HG03159 (cell line): ENCODE measurements around the gene SLCO4A1.

Source experiments
- ATAC-seq: cut with Tn5 transposase; IDR thresholded peaks from one replicate; pipeline ENCODE4 v1.9.1; 2021; ENCODE audit warnings: mild to moderate bottlenecking, moderate library complexity; ENCODE audit not compliant: unreplicated experiment

The SLCO4A1 gene

GRCh38 chr20:62636446-62636845 lies 5.9 kb upstream of the SLCO4A1 start:
- ATAC-seq = no peak

GRCh38 chr20:62637110-62637509 lies 5.2 kb upstream of the SLCO4A1 start:
- no peak for ATAC-seq

- ATAC-seq = no peak
Measured at GRCh38 chr20:62637521-62638054, 4.7 kb upstream of the SLCO4A1 start.

GRCh38 chr20:62638055-62638570 lies 4.2 kb upstream of the SLCO4A1 start:
- no peak for ATAC-seq

GRCh38 chr20:62638679-62639406 lies 3.5 kb upstream of the SLCO4A1 start:
- ATAC-seq = no peak

- ATAC-seq = no peak
Measured at GRCh38 chr20:62639765-62640164, 2.5 kb upstream of the SLCO4A1 start.

GRCh38 chr20:62640870-62641269 lies 1.4 kb upstream of the SLCO4A1 start:
- ATAC-seq = no peak

- ATAC-seq = no peak
Measured at GRCh38 chr20:62641321-62642050, 817 bp upstream of the SLCO4A1 start.

GRCh38 chr20:62642666-62643520 lies 590 bp downstream of the SLCO4A1 start:
- peak; percentile 27 for ATAC-seq

GRCh38 chr20:62643521-62644043 lies 1.3 kb downstream of the SLCO4A1 start:
- no peak for ATAC-seq

- ATAC-seq = no peak
Measured at GRCh38 chr20:62644044-62644795, 1.9 kb downstream of the SLCO4A1 start.

- no peak for ATAC-seq
Measured at GRCh38 chr20:62644802-62645496, 2.6 kb downstream of the SLCO4A1 start.

- ATAC-seq = no peak
Measured at GRCh38 chr20:62645613-62646012, 3.3 kb downstream of the SLCO4A1 start.

- ATAC-seq = no peak
Measured at GRCh38 chr20:62646851-62647520, 4.7 kb downstream of the SLCO4A1 start.

GRCh38 chr20:62647521-62648317 lies 5.4 kb downstream of the SLCO4A1 start:
- no peak for ATAC-seq

- no peak for ATAC-seq
Measured at GRCh38 chr20:62648318-62648995, 6.2 kb downstream of the SLCO4A1 start.

GRCh38 chr20:62649140-62649539 lies 6.8 kb downstream of the SLCO4A1 start:
- no peak for ATAC-seq
